Neural progenitor cell (in vitro differentiated cells): ENCODE data around the gene ING1. TPM values are rescaled to one million over a fixed set of nuclear protein-coding genes. Genes with fewer than 3 reads are reported as not detected.

Experiments used
- DNase-seq: peaks from one replicate; pipeline ENCODE4 v3.0.0-alpha.2; 2016; ENCODE audit warnings: low spot score
- H2AFZ ChIP-seq: fragments of 200-600 bp; sonication (generic); replicated peaks from 2 replicates; pipeline ENCODE4 v1.6.1; 2016; ENCODE audit warnings: antibody characterized with exemption
- H3F3A ChIP-seq: fragments of 200-600 bp; sonication (generic); 2 replicates; pipeline ENCODE4 v1.6.1; 2016; ENCODE audit warnings: antibody characterized with exemption, low read depth
- H3K27ac ChIP-seq: fragments of 200-600 bp; sonication (generic); 2 replicates; pipeline ENCODE4 v1.5.1; 2016; ENCODE audit warnings: mild to moderate bottlenecking
- H3K27me3 ChIP-seq: fragments of 200-600 bp; sonication (generic); 2 replicates; pipeline ENCODE4 v1.6.1; 2016; ENCODE audit warnings: mild to moderate bottlenecking, moderate library complexity
- H3K36me3 ChIP-seq: fragments of 200-600 bp; sonication (generic); 2 replicates; pipeline ENCODE4 v1.5.1; 2016
- H3K4me1 ChIP-seq: fragments of 200-600 bp; sonication (generic); 2 replicates; pipeline ENCODE4 v1.6.1; 2016; ENCODE audit warnings: mixed run types
- H3K4me2 ChIP-seq: fragments of 200-600 bp; sonication (generic); 2 replicates; pipeline ENCODE4 v1.6.1; 2016
- H3K4me3 ChIP-seq: fragments of 200-600 bp; sonication (generic); 2 replicates; pipeline ENCODE4 v1.5.1; 2016
- H3K79me2 ChIP-seq: fragments of 200-600 bp; sonication (generic); 2 replicates; pipeline ENCODE4 v1.6.1; 2016; ENCODE audit warnings: low read depth
- H3K9ac ChIP-seq: fragments of 200-600 bp; sonication (generic); 2 replicates; pipeline ENCODE4 v1.6.1; 2016
- H3K9me3 ChIP-seq: fragments of 200-600 bp; sonication (generic); 2 replicates; pipeline ENCODE4 v1.5.1; 2016; ENCODE audit warnings: low read depth
- H4K20me1 ChIP-seq: fragments of 200-600 bp; sonication (generic); 2 replicates; pipeline ENCODE4 v1.6.1; 2016; ENCODE audit warnings: low read depth
- H3K27ac Mint-ChIP-seq: 3 replicates; pipeline ENCODE4 v1.8.0; 2021; ENCODE audit warnings: mixed read lengths
- H3K27me3 Mint-ChIP-seq: 2 replicates; pipeline ENCODE4 v1.8.0; 2022; ENCODE audit warnings: low read depth, mild to moderate bottlenecking, inconsistent platforms, moderate library complexity, mixed read lengths; ENCODE audit not compliant: insufficient read depth
- H3K36me3 Mint-ChIP-seq: 3 replicates; pipeline ENCODE4 v1.8.0; 2021; ENCODE audit warnings: mixed read lengths
- H3K4me1 Mint-ChIP-seq: 3 replicates; pipeline ENCODE4 v1.8.0; 2021; ENCODE audit warnings: mixed read lengths
- H3K4me3 Mint-ChIP-seq: 3 replicates; pipeline ENCODE4 v1.8.0; 2021; ENCODE audit warnings: mild to moderate bottlenecking, moderate library complexity, mixed read lengths
- H3K9me3 Mint-ChIP-seq: 3 replicates; pipeline ENCODE4 v1.8.0; 2020; ENCODE audit warnings: mixed read lengths
- EZH2 ChIP-seq: fragments of 200-600 bp; sonication (generic); IDR thresholded peaks from 2 replicates; pipeline ENCODE4 v1.6.1; 2017; ENCODE audit warnings: antibody characterized with exemption, mild to moderate bottlenecking, moderate library complexity
- EZH2phosphoT487 ChIP-seq: fragments of 200-600 bp; sonication (generic); IDR thresholded peaks from 2 replicates; pipeline ENCODE4 v1.6.1; 2017; ENCODE audit warnings: antibody characterized with exemption
- total RNA-seq: library from RNA; depleted of rRNA; stranded (reverse); fragments of >200 nt; gene quantifications from 2 replicates; pipeline ENCODE4 v1.2.3, GENCODE V29; 2015; ENCODE audit warnings: low replicate concordance
- TF ChIP-seq, protein P1 (sequence below): fragments of 200-600 bp; sonication (generic); IDR thresholded peaks from 2 replicates; pipeline ENCODE4 v1.5.1; 2017; ENCODE audit warnings: antibody characterized with exemption, mild to moderate bottlenecking

Gene ING1
- total RNA-seq, 1 donor from 2014 or later, result 14.7 TPM

DNA sequence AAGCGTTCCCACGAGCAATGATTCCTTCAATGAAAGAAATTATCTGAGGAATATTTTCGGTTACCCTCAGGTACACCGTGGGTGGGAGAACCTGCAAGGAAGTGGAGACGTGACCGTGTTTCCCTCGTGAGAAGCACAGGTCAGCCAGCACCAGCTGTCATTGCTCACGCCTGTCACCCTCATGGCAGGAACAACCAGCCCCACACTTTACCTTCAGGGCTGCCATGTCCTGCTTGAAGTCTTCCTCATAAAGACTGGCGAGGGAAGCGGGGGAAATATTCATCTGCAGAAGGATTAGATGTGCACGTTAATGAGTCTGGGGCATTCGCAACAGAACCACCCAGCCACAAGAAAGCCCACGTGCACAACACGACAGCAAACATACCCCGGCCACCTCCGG is 25.8 kb upstream of the ING1 start:
- Mint-ChIP-seq H3K27me3 (no peaks in the 10 kb centered on the region), H3K4me1 (no peaks in the 10 kb centered on the region), H3K27ac (peak overlapping the region; percentile 72), H3K4me3 (no peak overlapping the region), H3K36me3 (peaks cover 12% of the 10 kb centered on the region), H3K9me3 (no peaks in the 10 kb centered on the region)
- Histone ChIP-seq H4K20me1 (peaks cover 3% of the 10 kb centered on the region), H3K4me3 (no peak overlapping the region), H3K27ac (no peak overlapping the region), H3F3A (no peaks in the 10 kb centered on the region), H3K9me3 (no peaks in the 10 kb centered on the region), H3K9ac (no peak overlapping the region), H3K4me2 (no peak overlapping the region), H2AFZ (no peak overlapping the region), H3K36me3 (no peaks in the 10 kb centered on the region), H3K79me2 (no peaks in the 10 kb centered on the region), H3K27me3 (no peaks in the 10 kb centered on the region), H3K4me1 (no peaks in the 10 kb centered on the region)
- TF ChIP-seq EZH2phosphoT487, result no peak
- TF ChIP-seq, protein P1, sequence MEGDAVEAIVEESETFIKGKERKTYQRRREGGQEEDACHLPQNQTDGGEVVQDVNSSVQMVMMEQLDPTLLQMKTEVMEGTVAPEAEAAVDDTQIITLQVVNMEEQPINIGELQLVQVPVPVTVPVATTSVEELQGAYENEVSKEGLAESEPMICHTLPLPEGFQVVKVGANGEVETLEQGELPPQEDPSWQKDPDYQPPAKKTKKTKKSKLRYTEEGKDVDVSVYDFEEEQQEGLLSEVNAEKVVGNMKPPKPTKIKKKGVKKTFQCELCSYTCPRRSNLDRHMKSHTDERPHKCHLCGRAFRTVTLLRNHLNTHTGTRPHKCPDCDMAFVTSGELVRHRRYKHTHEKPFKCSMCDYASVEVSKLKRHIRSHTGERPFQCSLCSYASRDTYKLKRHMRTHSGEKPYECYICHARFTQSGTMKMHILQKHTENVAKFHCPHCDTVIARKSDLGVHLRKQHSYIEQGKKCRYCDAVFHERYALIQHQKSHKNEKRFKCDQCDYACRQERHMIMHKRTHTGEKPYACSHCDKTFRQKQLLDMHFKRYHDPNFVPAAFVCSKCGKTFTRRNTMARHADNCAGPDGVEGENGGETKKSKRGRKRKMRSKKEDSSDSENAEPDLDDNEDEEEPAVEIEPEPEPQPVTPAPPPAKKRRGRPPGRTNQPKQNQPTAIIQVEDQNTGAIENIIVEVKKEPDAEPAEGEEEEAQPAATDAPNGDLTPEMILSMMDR, result no peak
- TF ChIP-seq EZH2, result no peak
- DNase-seq, result no peak

DNA sequence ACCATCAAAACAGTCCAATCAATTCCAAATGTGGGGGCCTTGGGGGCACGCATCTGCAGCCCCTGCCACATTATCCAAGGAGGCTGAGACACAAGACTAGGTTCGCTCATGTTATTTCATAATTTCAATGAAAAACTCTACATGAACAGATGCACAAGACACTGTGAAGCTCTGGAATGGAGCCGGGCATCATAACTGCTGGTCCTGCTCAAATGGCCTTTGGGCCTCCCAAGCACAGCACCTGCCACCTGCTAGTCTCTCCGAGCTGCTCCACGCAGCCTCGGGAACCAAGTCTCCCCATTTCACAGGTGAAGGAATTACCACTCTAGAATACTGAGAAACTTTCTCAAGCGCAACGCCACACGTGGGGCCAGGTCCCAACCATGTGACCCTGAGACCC is 24.5 kb upstream of the ING1 start:
- TF ChIP-seq EZH2 (no peak), EZH2phosphoT487 (no peak)
- TF ChIP-seq, protein P1, result no peak
- Mint-ChIP-seq H3K27me3 (no peaks in the 10 kb centered on the region), H3K4me3 (no peak overlapping the region), H3K27ac (no peak overlapping the region), H3K36me3 (peaks cover 14% of the 10 kb centered on the region), H3K4me1 (no peaks in the 10 kb centered on the region), H3K9me3 (no peaks in the 10 kb centered on the region)
- peaks cover 3% of the 10 kb centered on the region for H4K20me1 ChIP-seq
- no peak overlapping the region for H3K4me3 ChIP-seq
- H3K27me3 ChIP-seq, result no peaks in the 10 kb centered on the region
- no peaks in the 10 kb centered on the region for H3F3A ChIP-seq
- no peak overlapping the region for H3K4me2 ChIP-seq
- no peak overlapping the region for H2AFZ ChIP-seq
- H3K27ac ChIP-seq, result no peak overlapping the region
- no peaks in the 10 kb centered on the region for H3K4me1 ChIP-seq
- no peak for DNase-seq
- no peak overlapping the region for H3K9ac ChIP-seq
- H3K9me3 ChIP-seq, result no peaks in the 10 kb centered on the region
- no peaks in the 10 kb centered on the region for H3K79me2 ChIP-seq
- H3K36me3 ChIP-seq, result no peaks in the 10 kb centered on the region

DNA sequence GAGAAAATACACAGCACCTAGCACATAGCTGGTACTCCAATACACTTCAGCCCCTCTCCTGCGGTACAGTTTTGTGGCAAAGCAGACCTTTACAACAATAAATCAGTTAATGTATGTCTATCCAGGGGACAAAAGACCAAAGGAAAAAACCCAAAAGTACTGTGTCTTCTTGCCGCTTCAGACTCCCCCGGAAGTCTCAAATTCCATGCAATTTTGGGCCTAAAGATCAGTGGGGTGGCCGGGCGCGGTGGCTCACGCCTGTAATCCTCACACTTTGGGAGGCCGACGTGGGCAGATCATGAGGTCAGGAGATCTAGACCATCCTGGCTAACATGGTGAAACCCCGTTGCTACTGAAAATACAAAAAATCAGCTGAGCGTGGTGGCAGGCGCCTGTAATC is 23.8 kb upstream of the ING1 start:
- H3K4me3 Mint-ChIP-seq, result no peak overlapping the region
- H3K9me3 Mint-ChIP-seq, result no peaks in the 10 kb centered on the region
- Histone ChIP-seq H3K4me1 (no peaks in the 10 kb centered on the region), H3K4me3 (no peak overlapping the region), H3K79me2 (no peaks in the 10 kb centered on the region), H3K9ac (no peak overlapping the region), H3K27ac (no peak overlapping the region), H3K27me3 (no peaks in the 10 kb centered on the region), H3K4me2 (no peak overlapping the region), H4K20me1 (peaks cover 3% of the 10 kb centered on the region), H2AFZ (no peak overlapping the region), H3K36me3 (no peaks in the 10 kb centered on the region), H3K9me3 (no peaks in the 10 kb centered on the region), H3F3A (no peaks in the 10 kb centered on the region)
- H3K4me1 Mint-ChIP-seq, result no peaks in the 10 kb centered on the region
- no peak for DNase-seq
- peaks cover 14% of the 10 kb centered on the region for H3K36me3 Mint-ChIP-seq
- H3K27me3 Mint-ChIP-seq, result no peaks in the 10 kb centered on the region
- no peak for TF ChIP-seq EZH2
- TF ChIP-seq, protein P1, result no peak
- no peak for TF ChIP-seq EZH2phosphoT487
- H3K27ac Mint-ChIP-seq, result peak overlapping the region; percentile 46
